Mammary epithelial cell (primary cell): ENCODE data around the gene BICDL1.

ENCODE experiments used
- CTCF ChIP-seq, 2 donors: IDR thresholded peaks in 1 of 2; conservative IDR thresholded peaks in 1 of 2; 2 replicates each; pipeline ENCODE4 v1.5.1; 2011 to 2012; ENCODE audit warnings: inconsistent platforms in 2 of 2, low read length in 2 of 2, mild to moderate bottlenecking in 2 of 2, control low read depth in 1 of 2, low read depth in 1 of 2; ENCODE audit not compliant: insufficient read depth in 1 of 2; ENCODE audit errors: extremely low read depth in 1 of 2
- EZH2 ChIP-seq: IDR thresholded peaks from 2 replicates; pipeline ENCODE4 v1.6.1; 2012; ENCODE audit warnings: low read length, inconsistent platforms, borderline replicate concordance

DNA sequence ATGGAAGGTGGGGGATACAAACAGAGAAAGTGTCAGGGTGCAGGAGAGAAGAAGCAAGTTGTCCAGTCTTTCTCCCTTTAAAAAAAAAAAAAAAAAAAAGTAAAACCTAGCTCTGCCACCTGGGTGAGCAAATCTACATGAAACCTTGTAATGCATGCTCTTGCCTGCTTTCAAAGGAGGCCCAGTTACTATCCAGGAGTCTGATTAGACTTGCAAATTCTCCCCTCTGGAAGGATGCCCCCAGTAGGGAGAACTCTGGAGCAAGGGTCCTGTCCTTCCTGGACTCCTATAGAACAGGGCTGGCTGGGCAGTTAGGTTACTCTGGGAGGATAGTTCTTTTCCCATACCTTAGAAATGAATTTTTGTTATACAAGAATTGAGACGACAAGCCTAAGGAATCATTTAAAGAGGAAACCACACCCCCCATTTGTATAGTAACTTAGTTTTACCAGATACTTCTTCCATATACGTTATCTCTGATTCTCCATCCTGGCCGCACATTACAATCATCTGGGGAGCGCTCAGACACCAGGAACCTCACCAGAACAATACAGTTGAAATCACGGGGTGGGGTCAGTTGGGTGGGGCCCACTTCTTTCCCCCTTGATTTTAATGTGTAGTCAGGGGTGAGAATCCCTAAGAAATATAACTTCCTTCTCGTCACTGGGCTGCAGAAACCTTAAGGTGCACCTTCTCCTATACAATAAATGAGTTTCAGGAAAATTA lies 97.0 kb downstream of the BICDL1 start:
- TF ChIP-seq CTCF (conservative IDR thresholded peaks at IDR 0.05 in 1 of 2, IDR thresholded peaks at IDR 0.05 in 1 of 2; ENCODE audit: extremely low read depth in 1 of 2, insufficient read depth in 1 of 2, low read depth in 1 of 2, low read length in 2 of 2) (no peak), EZH2 (no peak)
